GM12864 (cell line): ENCODE data around the gene MYH9.

Source experiments
- DNase-seq: peaks from one replicate; pipeline ENCODE4 v3.0.0-alpha.2; 2011; ENCODE audit warnings: low read depth
- H3K4me3 ChIP-seq: 2 replicates; pipeline ENCODE4 v1.5.1; 2011; ENCODE audit warnings: mild to moderate bottlenecking, low read depth, low read length, control low read depth
- CTCF ChIP-seq: IDR thresholded peaks from 2 replicates; pipeline ENCODE4 v1.5.1; 2011; ENCODE audit warnings: low read depth, mild to moderate bottlenecking, moderate library complexity, low read length, control low read depth, inconsistent platforms; ENCODE audit errors: missing control alignments

Gene MYH9

GRCh38 chr22:36373258-36373579 is 14.5 kb downstream of the MYH9 start:
- no peak for DNase-seq

GRCh38 chr22:36371920-36372319 is 15.8 kb downstream of the MYH9 start:
- H3K4me3 ChIP-seq, result no peak overlapping the region
- DNase-seq, result no peak
- TF ChIP-seq CTCF, result no peak

More at GRCh38 chr22:36373258-36373579, 14.5 kb downstream of the MYH9 start:
- no peak for TF ChIP-seq CTCF
- no peak overlapping the region for H3K4me3 ChIP-seq

- no peak for TF ChIP-seq CTCF
- H3K4me3 ChIP-seq, result peak overlapping the region; percentile 10; the same call in 1 of the 2 replicates
- DNase-seq, result no peak
Measured at GRCh38 chr22:36369922-36370791, 17.6 kb downstream of the MYH9 start.

- no peak overlapping the region for H3K4me3 ChIP-seq
- no peak for TF ChIP-seq CTCF
Measured at GRCh38 chr22:36369004-36369921, 18.5 kb downstream of the MYH9 start.

GRCh38 chr22:36368359-36368983 is 19.3 kb downstream of the MYH9 start:
- H3K4me3 ChIP-seq, result no peak overlapping the region
- peak; percentile 41 for TF ChIP-seq CTCF
- DNase-seq, result no peak

More at GRCh38 chr22:36369004-36369921, 18.5 kb downstream of the MYH9 start:
- DNase-seq, result no peak

- TF ChIP-seq CTCF, result no peak
- H3K4me3 ChIP-seq, result no peak overlapping the region
- DNase-seq, result no peak
Measured at GRCh38 chr22:36367479-36367878, 20.3 kb downstream of the MYH9 start.
